ENCODE data around the gene CASR. TPM values are rescaled to one million over a fixed set of nuclear protein-coding genes. Genes with fewer than 3 reads are reported as not detected.

Gene CASR
- total RNA-seq, 1 experiment from 2014 or later, result not detected

GRCh38 chr3:122232485-122232884, 49.0 kb downstream of the CASR start:
- H3K36me3 Mint-ChIP-seq (ENCODE audit: insufficient read depth, unreplicated experiment), result no peaks in the 10 kb centered on the region
- intact Hi-C loops (cut with micrococcal nuclease; ENCODE audit: unreplicated experiment), result no loop called here
- H3K4me3 ChIP-seq (ENCODE audit: low read depth, low read length), result no peak overlapping the region
- H3K4me3 Mint-ChIP-seq (ENCODE audit: unreplicated experiment), result no peak overlapping the region
- BruUV-seq (replicated peaks), result no TSS peak
- CTCF ChIA-PET, result no interaction called here
- no peaks in the 10 kb centered on the region for H3K9me3 ChIP-seq
- H3K4me1 Mint-ChIP-seq (ENCODE audit: low read depth, unreplicated experiment), result no peaks in the 10 kb centered on the region
- no peak overlapping the region for H3K27ac Mint-ChIP-seq (ENCODE audit: unreplicated experiment)
- H3K27me3 ChIP-seq (replicated peaks; ENCODE audit: control insufficient read depth, insufficient read depth, low read length), result no peaks in the 10 kb centered on the region
- no peak for TF ChIP-seq CTCF (IDR thresholded peaks at IDR 0.05; ENCODE audit: insufficient read depth in 1 of 2, low read depth in 1 of 2, low read length in 1 of 2, severe bottlenecking in 1 of 2, unreplicated experiment in 1 of 2)
- POLR2A ChIA-PET, result no interaction called here
- no peaks in the 10 kb centered on the region for H3K36me3 ChIP-seq (ENCODE audit: control insufficient read depth, insufficient read depth, low read length)
- H3K9me3 Mint-ChIP-seq (ENCODE audit: unreplicated experiment), result no peaks in the 10 kb centered on the region
- peaks cover 26% of the 10 kb centered on the region for H3K27me3 Mint-ChIP-seq (ENCODE audit: insufficient read depth, unreplicated experiment)
- DNase-seq, result no peak
- H3K4me1 ChIP-seq, result no peaks in the 10 kb centered on the region

- H3K9me3 Mint-ChIP-seq (ENCODE audit: unreplicated experiment), result no peaks in the 10 kb centered on the region
- no peak overlapping the region for H3K4me3 Mint-ChIP-seq (ENCODE audit: unreplicated experiment)
- intact Hi-C loops (cut with micrococcal nuclease; ENCODE audit: unreplicated experiment), result no loop called here
- Histone ChIP-seq H3K36me3 (ENCODE audit: control insufficient read depth, insufficient read depth, low read length) (no peaks in the 10 kb centered on the region), H3K27me3 (replicated peaks; ENCODE audit: control insufficient read depth, insufficient read depth, low read length) (no peaks in the 10 kb centered on the region), H3K9me3 (no peaks in the 10 kb centered on the region), H3K4me1 (no peaks in the 10 kb centered on the region), H3K4me3 (ENCODE audit: low read depth, low read length) (no peak overlapping the region)
- H3K36me3 Mint-ChIP-seq (ENCODE audit: insufficient read depth, unreplicated experiment), result no peaks in the 10 kb centered on the region
- H3K4me1 Mint-ChIP-seq (ENCODE audit: low read depth, unreplicated experiment), result no peaks in the 10 kb centered on the region
- BruUV-seq (replicated peaks), result no TSS peak
- CTCF ChIA-PET, result no interaction called here
- peaks cover 32% of the 10 kb centered on the region for H3K27me3 Mint-ChIP-seq (ENCODE audit: insufficient read depth, unreplicated experiment)
- POLR2A ChIA-PET, result no interaction called here
- no peak for DNase-seq
- H3K27ac Mint-ChIP-seq (ENCODE audit: unreplicated experiment), result no peak overlapping the region
- TF ChIP-seq CTCF (IDR thresholded peaks at IDR 0.05; ENCODE audit: insufficient read depth in 1 of 2, low read depth in 1 of 2, low read length in 1 of 2, severe bottlenecking in 1 of 2, unreplicated experiment in 1 of 2), result no peak
Measured at GRCh38 chr3:122233101-122233952, 49.9 kb downstream of the CASR start.

GRCh38 chr3:122234117-122234516, 50.6 kb downstream of the CASR start:
- H3K4me1 ChIP-seq, result no peaks in the 10 kb centered on the region
- ChIA-PET CTCF (no interaction called here), POLR2A (no interaction called here)
- no peaks in the 10 kb centered on the region for H3K4me1 Mint-ChIP-seq (ENCODE audit: low read depth, unreplicated experiment)
- no peak for DNase-seq
- H3K4me3 ChIP-seq (ENCODE audit: low read depth, low read length), result no peak overlapping the region
- H3K4me3 Mint-ChIP-seq (ENCODE audit: unreplicated experiment), result no peak overlapping the region
- no peaks in the 10 kb centered on the region for H3K9me3 ChIP-seq
- no peak for TF ChIP-seq CTCF (IDR thresholded peaks at IDR 0.05; ENCODE audit: insufficient read depth in 1 of 2, low read depth in 1 of 2, low read length in 1 of 2, severe bottlenecking in 1 of 2, unreplicated experiment in 1 of 2)
- no peaks in the 10 kb centered on the region for H3K36me3 Mint-ChIP-seq (ENCODE audit: insufficient read depth, unreplicated experiment)
- intact Hi-C loops (cut with micrococcal nuclease; ENCODE audit: unreplicated experiment), result no loop called here
- no TSS peak for BruUV-seq (replicated peaks)
- H3K36me3 ChIP-seq (ENCODE audit: control insufficient read depth, insufficient read depth, low read length), result no peaks in the 10 kb centered on the region
- no peaks in the 10 kb centered on the region for H3K9me3 Mint-ChIP-seq (ENCODE audit: unreplicated experiment)
- no peaks in the 10 kb centered on the region for H3K27me3 ChIP-seq (replicated peaks; ENCODE audit: control insufficient read depth, insufficient read depth, low read length)
- H3K27ac Mint-ChIP-seq (ENCODE audit: unreplicated experiment), result no peak overlapping the region
- peaks cover 34% of the 10 kb centered on the region for H3K27me3 Mint-ChIP-seq (ENCODE audit: insufficient read depth, unreplicated experiment)

Data from Caco-2 (cell line).